Measurements from ENCODE around the gene SRPK1.

GRCh38 chr6:35850208-35850607 is 70.7 kb downstream of the SRPK1 start:
- TF ChIP-seq CTCF (IDR thresholded peaks at IDR 0.05 in 2 of 3, conservative IDR thresholded peaks at IDR 0.05 in 1 of 3; ENCODE audit: borderline replicate concordance in 1 of 3, insufficient read depth in 1 of 3, low read depth in 2 of 3, low read length in 2 of 3), result no peak
- TF ChIP-seq TCF7L2 (IDR thresholded peaks at IDR 0.05; ENCODE audit: borderline replicate concordance, extremely low read depth, insufficient read depth, insufficient read length), result no peak
- TF ChIP-seq POLR2AphosphoS5 (IDR thresholded peaks at IDR 0.05; ENCODE audit: low read depth, low read length), result no peak
- no peak for TF ChIP-seq REST (IDR thresholded peaks at IDR 0.05; ENCODE audit: low read depth)
- no peak for TF ChIP-seq EZH2phosphoT487 (IDR thresholded peaks at IDR 0.05; ENCODE audit: borderline replicate concordance)

All from HCT116 (cell line).